Measurements from ENCODE around the gene PCDHGC3.

The PCDHGC3 gene

DNA sequence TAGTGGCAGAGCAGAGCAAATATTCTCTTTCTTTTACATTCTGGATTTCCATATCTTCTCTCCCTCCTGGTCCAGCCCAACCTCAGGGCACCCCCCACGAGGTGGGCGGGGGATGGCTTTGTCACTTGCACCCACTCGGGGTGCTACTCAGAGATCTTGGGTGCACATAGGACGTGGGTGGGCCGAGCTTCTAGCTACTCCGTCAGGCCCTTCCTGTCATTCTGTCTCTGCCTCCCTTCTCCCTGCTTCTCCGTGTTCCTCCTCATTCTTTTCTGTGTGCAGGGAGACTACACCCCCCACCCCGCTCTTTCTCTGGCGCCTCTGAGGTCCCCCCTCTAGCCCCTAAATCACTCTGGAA is 32.7 kb downstream of the PCDHGC3 start:
- DNase-seq (ENCODE audit: low spot score in 2 of 2) (no peak), ATAC-seq (ENCODE audit: low read depth) (no peak)
- H3K4me3 Mint-ChIP-seq, result no peak overlapping the region
- H3K9me3 Mint-ChIP-seq, result no peaks in the 10 kb centered on the region
- peaks cover 53% of the 10 kb centered on the region for H3K4me1 Mint-ChIP-seq
- H3K27ac Mint-ChIP-seq, result no peak overlapping the region
- H3K36me3 Mint-ChIP-seq, result peaks cover 5% of the 10 kb centered on the region
- peaks cover 4% of the 10 kb centered on the region for H3K27me3 Mint-ChIP-seq

DNA sequence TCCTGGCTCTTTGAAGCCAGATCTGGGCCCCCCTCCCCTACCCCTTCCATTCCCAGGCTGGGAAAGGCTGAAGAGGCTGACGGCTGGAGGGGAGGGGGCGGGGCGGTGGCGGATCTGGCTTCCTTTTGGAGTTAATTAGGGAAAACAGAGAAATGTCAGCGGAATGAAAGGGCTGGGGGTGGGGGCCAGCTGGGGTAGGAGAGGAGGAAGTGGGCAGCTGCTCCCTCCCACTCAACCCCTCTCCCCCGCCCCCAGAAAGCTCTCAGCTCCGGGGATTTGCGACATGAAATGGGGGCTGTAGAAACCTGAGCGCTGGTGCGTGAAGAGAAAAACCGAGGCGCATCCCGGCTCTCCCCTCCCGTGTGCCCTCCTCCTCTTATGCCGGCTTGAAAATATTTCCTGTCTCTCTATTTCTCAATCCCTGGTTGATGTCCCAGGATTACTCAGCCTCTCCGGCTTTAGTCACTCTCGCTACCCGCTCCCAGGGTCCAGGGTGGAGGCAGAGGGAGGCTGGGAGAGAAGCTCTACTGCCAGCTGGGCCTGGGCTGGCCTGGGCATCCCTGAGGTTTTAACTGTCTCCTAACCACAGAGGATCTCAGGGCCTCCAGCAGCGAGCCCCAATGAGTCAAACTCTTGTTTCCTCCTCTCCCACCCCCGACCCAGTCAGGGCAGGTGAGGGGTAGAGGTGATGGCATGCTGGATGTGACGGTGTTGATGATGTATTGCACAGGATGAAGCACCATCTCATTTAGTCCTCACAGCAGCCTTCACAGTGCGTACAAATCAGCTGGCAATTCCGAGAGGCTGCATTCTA is 33.2 kb downstream of the PCDHGC3 start:
- Mint-ChIP-seq H3K4me3 (peak overlapping the region; percentile 73), H3K27ac (peak overlapping the region; percentile 29), H3K36me3 (peaks cover 5% of the 10 kb centered on the region), H3K9me3 (no peaks in the 10 kb centered on the region), H3K27me3 (peaks cover 3% of the 10 kb centered on the region), H3K4me1 (peaks cover 55% of the 10 kb centered on the region)
- ATAC-seq (ENCODE audit: low read depth) (no peak), DNase-seq (ENCODE audit: low spot score in 2 of 2) (no peak)

DNA sequence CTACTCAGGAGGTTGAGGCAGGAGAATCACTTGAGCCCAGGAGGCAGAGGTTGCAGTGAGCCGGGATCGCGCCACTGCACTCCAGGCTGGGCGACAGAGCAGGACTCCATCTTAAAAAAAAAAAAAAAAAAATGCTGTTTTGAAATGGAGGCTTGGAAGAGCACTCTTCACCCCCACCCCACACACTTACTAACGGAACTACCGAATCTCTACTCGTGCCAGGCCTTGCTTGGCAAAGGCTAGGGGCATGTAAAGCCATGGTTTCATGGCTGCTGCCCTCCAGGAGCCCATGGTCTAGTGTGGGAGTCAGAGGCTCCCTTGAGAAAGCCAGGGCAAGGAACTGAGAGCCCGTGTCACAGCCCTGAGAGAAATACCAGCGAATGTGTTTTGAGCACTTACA is 34.4 kb downstream of the PCDHGC3 start:
- DNase-seq (ENCODE audit: low spot score in 2 of 2) (no peak), ATAC-seq (ENCODE audit: low read depth) (no peak)
- peak overlapping the region; percentile 29 for H3K27ac Mint-ChIP-seq
- peaks cover 5% of the 10 kb centered on the region for H3K36me3 Mint-ChIP-seq
- H3K27me3 Mint-ChIP-seq, result peaks cover 3% of the 10 kb centered on the region
- peaks cover 60% of the 10 kb centered on the region for H3K4me1 Mint-ChIP-seq
- peak overlapping the region; percentile 56 for H3K4me3 Mint-ChIP-seq
- H3K9me3 Mint-ChIP-seq, result no peaks in the 10 kb centered on the region

DNA sequence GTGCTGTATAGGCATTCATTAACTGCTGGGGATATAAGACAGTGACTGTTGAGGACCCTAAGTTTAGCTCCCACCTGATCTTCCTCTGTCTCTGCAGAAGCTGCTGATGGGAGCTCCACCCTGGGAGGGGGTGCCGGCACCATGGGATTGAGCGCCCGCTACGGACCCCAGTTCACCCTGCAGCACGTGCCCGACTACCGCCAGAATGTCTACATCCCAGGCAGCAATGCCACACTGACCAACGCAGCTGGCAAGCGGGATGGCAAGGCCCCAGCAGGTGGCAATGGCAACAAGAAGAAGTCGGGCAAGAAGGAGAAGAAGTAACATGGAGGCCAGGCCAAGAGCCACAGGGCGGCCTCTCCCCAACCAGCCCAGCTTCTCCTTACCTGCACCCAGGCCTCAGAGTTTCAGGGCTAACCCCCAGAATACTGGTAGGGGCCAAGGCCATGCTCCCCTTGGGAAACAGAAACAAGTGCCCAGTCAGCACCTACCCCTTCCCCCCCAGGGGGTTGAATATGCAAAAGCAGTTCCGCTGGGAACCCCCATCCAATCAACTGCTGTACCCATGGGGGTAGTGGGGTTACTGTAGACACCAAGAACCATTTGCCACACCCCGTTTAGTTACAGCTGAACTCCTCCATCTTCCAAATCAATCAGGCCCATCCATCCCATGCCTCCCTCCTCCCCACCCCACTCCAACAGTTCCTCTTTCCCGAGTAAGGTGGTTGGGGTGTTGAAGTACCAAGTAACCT is 35.3 kb downstream of the PCDHGC3 start:
- ATAC-seq (ENCODE audit: low read depth), result peak; percentile 85
- H3K4me1 Mint-ChIP-seq, result peaks cover 65% of the 10 kb centered on the region
- H3K4me3 Mint-ChIP-seq, result peak overlapping the region; percentile 56
- peaks cover 8% of the 10 kb centered on the region for H3K36me3 Mint-ChIP-seq
- peaks cover 3% of the 10 kb centered on the region for H3K27me3 Mint-ChIP-seq
- DNase-seq (ENCODE audit: low spot score in 2 of 2), result peak; percentile 56 to 66
- no peaks in the 10 kb centered on the region for H3K9me3 Mint-ChIP-seq
- peak overlapping the region; percentile 70 for H3K27ac Mint-ChIP-seq

DNA sequence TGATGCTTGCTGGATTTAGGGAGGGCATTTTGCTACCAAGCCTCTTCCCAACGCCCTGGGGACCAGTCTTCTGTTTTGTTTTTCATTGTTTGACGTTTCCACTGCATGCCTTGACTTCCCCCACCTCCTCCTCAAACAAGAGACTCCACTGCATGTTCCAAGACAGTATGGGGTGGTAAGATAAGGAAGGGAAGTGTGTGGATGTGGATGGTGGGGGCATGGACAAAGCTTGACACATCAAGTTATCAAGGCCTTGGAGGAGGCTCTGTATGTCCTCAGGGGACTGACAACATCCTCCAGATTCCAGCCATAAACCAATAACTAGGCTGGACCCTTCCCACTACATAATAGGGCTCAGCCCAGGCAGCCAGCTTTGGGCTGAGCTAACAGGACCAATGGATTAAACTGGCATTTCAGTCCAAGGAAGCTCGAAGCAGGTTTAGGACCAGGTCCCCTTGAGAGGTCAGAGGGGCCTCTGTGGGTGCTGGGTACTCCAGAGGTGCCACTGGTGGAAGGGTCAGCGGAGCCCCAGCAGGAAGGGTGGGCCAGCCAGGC is 36.1 kb downstream of the PCDHGC3 start:
- DNase-seq (ENCODE audit: low spot score in 2 of 2) (no peak), ATAC-seq (ENCODE audit: low read depth) (no peak)
- peak overlapping the region; percentile 56 for H3K4me3 Mint-ChIP-seq
- H3K4me1 Mint-ChIP-seq, result peaks cover 69% of the 10 kb centered on the region
- peaks cover 3% of the 10 kb centered on the region for H3K27me3 Mint-ChIP-seq
- H3K36me3 Mint-ChIP-seq, result peaks cover 14% of the 10 kb centered on the region
- peak overlapping the region; percentile 70 for H3K27ac Mint-ChIP-seq
- H3K9me3 Mint-ChIP-seq, result no peaks in the 10 kb centered on the region

DNA sequence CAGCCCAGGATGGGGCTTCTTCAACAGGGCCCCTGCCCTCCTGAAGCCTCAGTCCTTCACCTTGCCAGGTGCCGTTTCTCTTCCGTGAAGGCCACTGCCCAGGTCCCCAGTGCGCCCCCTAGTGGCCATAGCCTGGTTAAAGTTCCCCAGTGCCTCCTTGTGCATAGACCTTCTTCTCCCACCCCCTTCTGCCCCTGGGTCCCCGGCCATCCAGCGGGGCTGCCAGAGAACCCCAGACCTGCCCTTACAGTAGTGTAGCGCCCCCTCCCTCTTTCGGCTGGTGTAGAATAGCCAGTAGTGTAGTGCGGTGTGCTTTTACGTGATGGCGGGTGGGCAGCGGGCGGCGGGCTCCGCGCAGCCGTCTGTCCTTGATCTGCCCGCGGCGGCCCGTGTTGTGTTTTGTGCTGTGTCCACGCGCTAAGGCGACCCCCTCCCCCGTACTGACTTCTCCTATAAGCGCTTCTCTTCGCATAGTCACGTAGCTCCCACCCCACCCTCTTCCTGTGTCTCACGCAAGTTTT is 36.7 kb downstream of the PCDHGC3 start:
- DNase-seq (ENCODE audit: low spot score in 2 of 2) (peak; percentile 65 to 71), ATAC-seq (ENCODE audit: low read depth) (peak; percentile 23)
- Mint-ChIP-seq H3K36me3 (peaks cover 15% of the 10 kb centered on the region), H3K9me3 (no peaks in the 10 kb centered on the region), H3K4me3 (peak overlapping the region; percentile 85), H3K4me1 (peaks cover 64% of the 10 kb centered on the region), H3K27me3 (peaks cover 3% of the 10 kb centered on the region), H3K27ac (no peak overlapping the region)

DNA sequence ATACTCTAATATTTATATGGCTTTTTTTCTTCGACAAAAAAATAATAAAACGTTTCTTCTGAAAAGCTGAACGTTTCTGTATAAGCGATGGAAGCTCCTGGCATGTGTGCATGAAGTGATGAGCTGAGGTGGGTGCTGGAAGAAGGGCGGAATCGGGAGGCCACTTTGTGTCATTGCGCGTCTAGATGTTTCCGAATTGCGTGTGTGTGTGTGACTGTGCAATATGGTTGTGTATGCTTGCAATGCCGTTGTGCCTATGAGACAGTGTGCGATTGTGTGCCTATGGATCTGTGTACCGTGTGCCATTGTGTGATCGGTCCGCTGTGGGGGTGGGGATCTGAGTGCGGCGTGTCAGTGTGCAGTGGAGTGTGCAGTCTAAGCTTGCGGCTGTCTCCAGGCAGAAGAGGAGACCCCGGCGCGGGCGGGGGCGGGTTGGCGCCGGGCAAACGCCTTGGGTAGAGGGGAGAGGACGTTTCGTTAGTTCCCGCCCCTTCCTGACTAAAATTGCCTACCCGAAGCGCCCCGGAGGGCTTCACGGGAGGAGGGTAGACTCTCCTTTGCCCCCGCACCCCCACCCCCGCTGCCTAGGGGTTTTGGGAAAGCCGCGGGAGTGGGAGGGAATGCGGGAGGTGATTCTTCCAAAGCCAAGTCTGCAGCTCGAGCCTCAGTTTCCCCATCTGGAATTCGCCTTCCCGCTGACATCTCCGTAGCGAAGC is 37.3 kb downstream of the PCDHGC3 start:
- peak overlapping the region; percentile 46 for H3K27ac Mint-ChIP-seq
- peaks cover 19% of the 10 kb centered on the region for H3K36me3 Mint-ChIP-seq
- H3K4me1 Mint-ChIP-seq, result peaks cover 61% of the 10 kb centered on the region
- no peak for ATAC-seq (ENCODE audit: low read depth)
- no peaks in the 10 kb centered on the region for H3K9me3 Mint-ChIP-seq
- H3K27me3 Mint-ChIP-seq, result peaks cover 3% of the 10 kb centered on the region
- DNase-seq (ENCODE audit: low spot score in 2 of 2), result no peak
- H3K4me3 Mint-ChIP-seq, result peak overlapping the region; percentile 85

DNA sequence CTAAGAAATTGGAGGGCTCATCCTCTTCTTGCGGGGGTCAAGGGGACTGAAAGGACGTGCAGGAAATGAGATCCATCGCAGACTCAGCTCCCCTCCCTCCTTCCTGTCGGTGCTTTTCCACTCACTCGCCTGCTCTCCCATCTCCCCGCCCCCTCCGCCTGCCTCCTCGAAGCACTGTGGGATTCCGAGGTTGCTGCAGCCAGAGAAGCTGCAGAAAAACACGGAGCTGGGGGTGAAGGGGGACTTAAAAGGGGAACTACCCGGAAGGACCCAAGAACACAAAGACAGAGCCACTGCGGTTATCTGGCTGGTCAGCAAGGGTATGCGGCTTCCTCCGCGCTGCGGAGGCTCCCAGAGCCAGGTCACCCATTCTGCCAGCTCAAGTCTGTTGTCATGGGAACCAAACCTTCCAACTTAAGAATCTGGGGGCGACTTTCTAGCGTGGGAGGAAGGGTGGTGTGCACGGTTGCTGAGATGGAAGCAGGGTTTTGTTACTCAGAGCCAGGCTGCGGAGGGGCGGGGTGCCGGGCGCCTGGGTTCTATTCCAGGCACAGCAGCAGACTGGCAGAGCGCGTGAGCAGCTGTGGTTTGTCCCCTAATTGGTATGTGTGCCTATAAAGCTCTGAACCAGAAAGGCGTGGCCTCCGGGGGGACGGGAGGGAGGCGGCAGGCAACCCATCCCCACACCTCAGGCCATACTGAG is 38.0 kb downstream of the PCDHGC3 start:
- peak overlapping the region; percentile 46 for H3K27ac Mint-ChIP-seq
- ATAC-seq (ENCODE audit: low read depth) (peak; percentile 19), DNase-seq (ENCODE audit: low spot score in 2 of 2) (no peak)
- no peaks in the 10 kb centered on the region for H3K9me3 Mint-ChIP-seq
- H3K27me3 Mint-ChIP-seq, result peaks cover 3% of the 10 kb centered on the region
- peaks cover 22% of the 10 kb centered on the region for H3K36me3 Mint-ChIP-seq
- peak overlapping the region; percentile 85 for H3K4me3 Mint-ChIP-seq
- peaks cover 58% of the 10 kb centered on the region for H3K4me1 Mint-ChIP-seq

DNA sequence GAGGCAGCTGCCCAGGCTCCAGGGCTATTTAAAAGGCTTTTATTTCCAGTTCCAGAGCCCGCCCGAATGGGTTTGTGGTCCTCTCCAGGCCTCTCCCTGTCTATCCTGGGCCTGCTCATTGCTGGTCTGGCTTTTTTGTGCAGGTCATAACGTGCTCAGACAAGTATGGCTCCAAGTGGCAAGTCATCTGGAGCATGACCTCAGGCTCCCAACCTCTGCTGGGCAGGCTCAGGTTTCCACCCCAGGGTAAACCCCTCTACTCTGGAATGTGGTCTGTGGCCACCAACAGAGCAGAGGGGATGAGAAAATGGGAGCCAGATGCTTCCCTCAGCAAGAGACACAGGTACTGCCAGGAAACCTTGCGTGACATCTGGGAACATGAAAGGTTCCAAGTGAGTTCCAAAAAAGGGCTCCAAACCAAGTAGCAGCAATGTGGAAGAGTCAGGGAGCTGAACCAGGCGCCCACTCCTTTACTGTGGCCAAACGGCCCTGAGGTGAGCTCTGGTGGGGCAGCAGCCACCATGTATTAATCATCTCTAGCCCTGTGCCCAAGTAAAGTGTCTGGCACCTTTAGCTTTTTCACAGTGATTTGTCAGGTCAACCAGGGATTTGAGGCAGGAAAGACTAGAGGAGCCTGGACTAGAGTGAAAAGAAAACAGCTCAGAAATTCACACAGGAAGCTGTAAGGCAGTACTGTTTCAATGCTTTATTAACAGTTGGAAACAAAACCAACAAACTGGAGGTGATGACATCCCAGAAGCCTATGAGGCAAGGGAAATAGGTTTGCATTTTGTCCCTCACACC is 38.8 kb downstream of the PCDHGC3 start:
- no peak overlapping the region for H3K4me3 Mint-ChIP-seq
- peaks cover 26% of the 10 kb centered on the region for H3K36me3 Mint-ChIP-seq
- peak overlapping the region; percentile 33 for H3K27ac Mint-ChIP-seq

DNA sequence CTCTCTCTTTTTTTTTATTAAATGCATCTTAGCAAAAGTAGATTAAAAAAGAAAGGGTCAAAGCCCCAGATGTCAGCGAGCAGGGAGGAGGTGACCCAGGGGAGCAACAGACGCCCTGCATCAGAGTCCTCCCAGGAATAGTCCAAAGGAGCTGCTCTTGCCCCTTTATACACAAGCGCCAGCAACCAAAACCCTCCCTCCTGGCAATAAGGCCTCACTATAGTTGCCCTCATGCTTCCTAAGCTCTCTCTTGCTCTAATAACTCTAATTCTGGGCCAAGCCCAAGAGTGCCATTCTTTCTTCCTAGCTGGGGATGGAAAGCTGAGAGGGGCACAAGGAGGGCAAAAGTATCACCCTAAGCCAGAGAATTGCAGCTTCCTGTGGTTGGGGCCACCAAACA is 39.4 kb downstream of the PCDHGC3 start:
- no peak for DNase-seq (ENCODE audit: low spot score in 2 of 2)
- Mint-ChIP-seq H3K4me3 (no peak overlapping the region), H3K36me3 (peaks cover 32% of the 10 kb centered on the region), H3K4me1 (peaks cover 49% of the 10 kb centered on the region), H3K27me3 (peaks cover 3% of the 10 kb centered on the region), H3K9me3 (no peaks in the 10 kb centered on the region), H3K27ac (peak overlapping the region; percentile 33)
- no peak for ATAC-seq (ENCODE audit: low read depth)

More for the DNA sequence above, 38.8 kb downstream of the PCDHGC3 start:
- peaks cover 3% of the 10 kb centered on the region for H3K27me3 Mint-ChIP-seq
- no peaks in the 10 kb centered on the region for H3K9me3 Mint-ChIP-seq
- ATAC-seq (ENCODE audit: low read depth), result no peak
- DNase-seq (ENCODE audit: low spot score in 2 of 2), result no peak
- peaks cover 52% of the 10 kb centered on the region for H3K4me1 Mint-ChIP-seq

DNA sequence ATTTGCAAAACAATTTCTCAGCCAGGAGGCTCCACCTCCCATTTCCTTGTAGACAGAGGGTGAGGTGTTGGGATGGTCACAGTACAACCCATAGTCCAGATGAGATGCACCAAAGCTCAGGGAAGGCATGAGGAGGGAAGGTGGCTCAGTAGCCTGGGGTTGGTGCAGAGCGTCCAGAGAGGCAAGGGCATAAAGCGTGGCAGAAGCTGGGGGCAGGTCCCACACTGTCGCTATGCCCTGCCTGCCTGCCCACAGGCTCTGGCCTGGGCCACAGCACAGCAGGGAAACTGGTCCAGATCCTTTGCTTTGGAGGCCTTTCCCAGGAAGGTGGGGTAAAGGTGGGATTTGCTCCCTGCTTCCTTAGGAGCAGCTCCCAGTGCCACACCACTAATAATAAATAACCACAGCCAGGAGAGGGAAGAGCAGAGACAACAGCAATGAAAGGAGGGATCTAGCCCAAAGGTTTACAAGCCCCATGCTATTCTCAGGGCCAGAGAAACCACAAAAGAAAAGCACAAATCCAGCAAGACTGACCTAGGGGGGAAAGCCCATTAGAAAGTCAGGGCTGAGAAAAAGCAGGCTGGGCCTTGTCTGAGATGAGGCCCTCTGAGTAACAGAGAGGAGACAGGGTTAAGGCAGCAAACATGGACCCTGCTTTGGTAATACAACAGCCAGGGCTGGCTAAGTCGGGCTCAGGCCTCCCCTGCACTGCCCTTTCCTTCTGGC is 40.3 kb downstream of the PCDHGC3 start:
- H3K9me3 Mint-ChIP-seq, result no peaks in the 10 kb centered on the region
- H3K36me3 Mint-ChIP-seq, result peaks cover 38% of the 10 kb centered on the region
- peak overlapping the region; percentile 33 for H3K27ac Mint-ChIP-seq
- DNase-seq (ENCODE audit: low spot score in 2 of 2) (no peak), ATAC-seq (ENCODE audit: low read depth) (no peak)
- H3K4me1 Mint-ChIP-seq, result peaks cover 40% of the 10 kb centered on the region
- H3K4me3 Mint-ChIP-seq, result no peak overlapping the region
- H3K27me3 Mint-ChIP-seq, result peaks cover 3% of the 10 kb centered on the region

DNA sequence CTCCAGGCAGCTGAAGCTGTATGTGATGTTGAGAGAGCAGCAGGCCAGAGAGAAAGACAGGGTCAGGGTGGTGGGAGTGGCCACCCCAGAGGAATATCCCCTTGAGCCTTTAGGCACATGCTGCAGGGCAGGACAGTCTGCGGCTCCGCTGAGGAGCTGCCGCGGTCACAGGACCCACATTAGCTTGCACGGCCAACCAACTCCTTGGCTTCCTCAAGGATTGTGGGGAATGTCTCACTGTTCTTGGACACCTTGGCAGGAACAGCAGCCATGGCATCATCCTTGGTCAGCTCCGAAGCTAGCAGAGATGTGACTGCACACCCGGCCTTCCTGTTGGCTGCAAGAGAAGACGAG is 40.9 kb downstream of the PCDHGC3 start:
- no peaks in the 10 kb centered on the region for H3K9me3 Mint-ChIP-seq
- no peak for DNase-seq (ENCODE audit: low spot score in 2 of 2)
- H3K27ac Mint-ChIP-seq, result no peak overlapping the region
- peaks cover 3% of the 10 kb centered on the region for H3K27me3 Mint-ChIP-seq
- H3K36me3 Mint-ChIP-seq, result peaks cover 37% of the 10 kb centered on the region
- ATAC-seq (ENCODE audit: low read depth), result no peak
- peaks cover 35% of the 10 kb centered on the region for H3K4me1 Mint-ChIP-seq
- H3K4me3 Mint-ChIP-seq, result no peak overlapping the region

All from memory B cell (primary cell).